SK-N-SH treated with all-trans-retinoic acid at 6 μM for 48 hours (cell line): ENCODE data around the gene POLK.
A peak's percentile ranks its signal among the peaks of the same experiment; 100 is the strongest.
"Not testable (repeated sequence)": the region's sequence is repeated elsewhere in the genome, so short reads cannot be mapped to it uniquely, and the experiment has no call there.

Source experiments
- ATAC-seq: fragments of 200-7000 bp; cut with Tn5 transposase; 3 replicates; pipeline ENCODE4 v1.9.1; 2020; ENCODE audit warnings: mild to moderate bottlenecking, moderate library complexity
- BACH2 ChIP-seq: fragments of 250-450 bp; sonication (Bioruptor Pico); IDR thresholded peaks from 2 replicates; pipeline ENCODE4 v1.9.0; 2021; ENCODE audit warnings: mild to moderate bottlenecking, borderline replicate concordance
- CSDC2 ChIP-seq: fragments of 250-450 bp; sonication (Bioruptor Pico); IDR thresholded peaks from 2 replicates; pipeline ENCODE4 v1.5.0; 2020; ENCODE audit warnings: mild to moderate bottlenecking, moderate library complexity
- ESRRG ChIP-seq: fragments of 250-450 bp; sonication (Bioruptor Pico); IDR thresholded peaks from 2 replicates; pipeline ENCODE4 v1.6.1; 2021; ENCODE audit warnings: mild to moderate bottlenecking
- GLIS3 ChIP-seq: fragments of 250-450 bp; sonication (Bioruptor Pico); IDR thresholded peaks from 2 replicates; pipeline ENCODE4 v1.5.0; 2020; ENCODE audit warnings: mild to moderate bottlenecking, moderate library complexity
- ISL1 ChIP-seq: fragments of 250-450 bp; sonication (Bioruptor Pico); IDR thresholded peaks from 2 replicates; pipeline ENCODE4 v2.1.2; 2022; ENCODE audit warnings: mild to moderate bottlenecking, moderate library complexity
- OSR1 ChIP-seq: fragments of 250-450 bp; sonication (Bioruptor Pico); IDR thresholded peaks from 2 replicates; pipeline ENCODE4 v1.8.0; 2022; ENCODE audit warnings: moderate library complexity, mild to moderate bottlenecking, inconsistent platforms
- PPARA ChIP-seq: fragments of 250-450 bp; sonication (Bioruptor Pico); IDR thresholded peaks from 2 replicates; pipeline ENCODE4 v1.5.0; 2020; ENCODE audit warnings: mild to moderate bottlenecking, borderline replicate concordance
- RARB ChIP-seq: fragments of 250-450 bp; sonication (Bioruptor Pico); IDR thresholded peaks from 2 replicates; pipeline ENCODE4 v1.8.0; 2021; ENCODE audit warnings: mild to moderate bottlenecking, moderate library complexity
- SNAI2 ChIP-seq: fragments of 250-450 bp; sonication (Bioruptor Pico); IDR thresholded peaks from 2 replicates; pipeline ENCODE4 v1.5.0; 2020; ENCODE audit warnings: mild to moderate bottlenecking, moderate library complexity
- TCF4 ChIP-seq: fragments of 250-450 bp; sonication (Bioruptor Pico); IDR thresholded peaks from 2 replicates; pipeline ENCODE4 v1.8.0; 2021; ENCODE audit warnings: mild to moderate bottlenecking, moderate library complexity, borderline replicate concordance
- TOX ChIP-seq: fragments of 250-450 bp; sonication (Bioruptor Pico); IDR thresholded peaks from 2 replicates; pipeline ENCODE4 v1.8.0; 2021; ENCODE audit warnings: mild to moderate bottlenecking, moderate library complexity, borderline replicate concordance
- ZC3H10 ChIP-seq: fragments of 250-450 bp; sonication (Bioruptor Pico); IDR thresholded peaks from 2 replicates; pipeline ENCODE4 v1.5.1; 2021; ENCODE audit warnings: mild to moderate bottlenecking, moderate library complexity
- ZFP3 ChIP-seq: fragments of 250-450 bp; sonication (Bioruptor Pico); IDR thresholded peaks from 2 replicates; pipeline ENCODE4 v1.5.0; 2020; ENCODE audit warnings: mild to moderate bottlenecking, moderate library complexity
- ZFP30 ChIP-seq: fragments of 450-650 bp; formaldehyde crosslinking; IDR thresholded peaks from 2 replicates; pipeline ENCODE4 v1.5.0; 2022; ENCODE audit warnings: mild to moderate bottlenecking, moderate library complexity
- ZNF565 ChIP-seq: fragments of 450-650 bp; formaldehyde crosslinking; conservative IDR thresholded peaks from 2 replicates; pipeline ENCODE4 v1.5.0; 2020; ENCODE audit warnings: low read depth, mild to moderate bottlenecking, moderate library complexity
- ZNF70 ChIP-seq: fragments of 450-650 bp; formaldehyde crosslinking; IDR thresholded peaks from 2 replicates; pipeline ENCODE4 v1.5.0; 2020; ENCODE audit warnings: mild to moderate bottlenecking, moderate library complexity
- ZNF8 ChIP-seq: fragments of 450-650 bp; formaldehyde crosslinking; IDR thresholded peaks from 2 replicates; pipeline ENCODE4 v1.5.0; 2020; ENCODE audit warnings: mild to moderate bottlenecking, moderate library complexity
- TF ChIP-seq, protein P1 (sequence below): fragments of 250-450 bp; sonication (Bioruptor Pico); IDR thresholded peaks from 2 replicates; pipeline ENCODE4 v1.8.0; 2021; ENCODE audit warnings: low read depth, mild to moderate bottlenecking, moderate library complexity, borderline replicate concordance
- TF ChIP-seq, protein P2 (sequence below): fragments of 250-450 bp; sonication (Bioruptor Pico); IDR thresholded peaks from 2 replicates; pipeline ENCODE4 v1.5.1; 2021; ENCODE audit warnings: mild to moderate bottlenecking, moderate library complexity
- TF ChIP-seq, protein P3 (sequence below): fragments of 250-450 bp; sonication (Bioruptor Pico); IDR thresholded peaks from 2 replicates; pipeline ENCODE4 v1.5.0; 2020; ENCODE audit warnings: mild to moderate bottlenecking, moderate library complexity
- TF ChIP-seq, protein P4 (sequence below): fragments of 250-450 bp; sonication (Bioruptor Pico); IDR thresholded peaks from 2 replicates; pipeline ENCODE4 v1.8.0; 2020; ENCODE audit warnings: mild to moderate bottlenecking, moderate library complexity, borderline replicate concordance
- TF ChIP-seq, protein P5 (sequence below): fragments of 250-450 bp; sonication (Bioruptor Pico); IDR thresholded peaks from 2 replicates; pipeline ENCODE4 v1.5.1; 2020; ENCODE audit warnings: low read depth, mild to moderate bottlenecking, moderate library complexity

Gene POLK

DNA sequence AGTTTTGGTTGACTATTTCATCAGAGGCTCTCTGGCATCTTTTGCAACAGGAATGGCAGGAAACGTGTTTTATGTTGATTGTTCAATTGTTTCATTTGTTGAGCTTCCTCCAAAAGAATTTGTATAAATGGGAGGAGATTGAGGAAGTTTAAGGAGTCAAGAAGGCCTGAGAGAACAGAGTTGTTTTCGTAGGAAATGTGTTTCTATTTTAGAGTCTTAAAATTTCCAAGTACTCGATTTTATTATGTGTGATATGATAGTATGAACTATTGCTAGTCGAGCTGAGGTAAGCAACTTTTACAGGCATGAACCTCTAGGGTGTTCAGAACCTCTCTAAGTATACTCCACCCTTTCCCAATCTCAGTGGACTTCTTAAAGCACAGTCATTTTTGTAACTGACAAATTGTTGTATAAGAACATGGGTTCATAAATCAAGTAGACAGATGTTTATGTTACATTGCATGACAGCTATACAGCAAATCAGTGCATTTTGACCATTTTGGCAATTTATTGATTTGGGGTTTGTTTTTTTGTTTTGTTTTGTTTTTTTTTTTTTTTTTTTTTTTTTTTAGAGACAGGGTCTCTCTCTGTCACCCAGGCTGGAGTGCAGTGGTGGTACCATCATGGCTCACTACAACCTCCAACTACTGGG lies 47.4 kb downstream of the POLK start:
- no peak for ATAC-seq
- TF ChIP-seq, protein P1, sequence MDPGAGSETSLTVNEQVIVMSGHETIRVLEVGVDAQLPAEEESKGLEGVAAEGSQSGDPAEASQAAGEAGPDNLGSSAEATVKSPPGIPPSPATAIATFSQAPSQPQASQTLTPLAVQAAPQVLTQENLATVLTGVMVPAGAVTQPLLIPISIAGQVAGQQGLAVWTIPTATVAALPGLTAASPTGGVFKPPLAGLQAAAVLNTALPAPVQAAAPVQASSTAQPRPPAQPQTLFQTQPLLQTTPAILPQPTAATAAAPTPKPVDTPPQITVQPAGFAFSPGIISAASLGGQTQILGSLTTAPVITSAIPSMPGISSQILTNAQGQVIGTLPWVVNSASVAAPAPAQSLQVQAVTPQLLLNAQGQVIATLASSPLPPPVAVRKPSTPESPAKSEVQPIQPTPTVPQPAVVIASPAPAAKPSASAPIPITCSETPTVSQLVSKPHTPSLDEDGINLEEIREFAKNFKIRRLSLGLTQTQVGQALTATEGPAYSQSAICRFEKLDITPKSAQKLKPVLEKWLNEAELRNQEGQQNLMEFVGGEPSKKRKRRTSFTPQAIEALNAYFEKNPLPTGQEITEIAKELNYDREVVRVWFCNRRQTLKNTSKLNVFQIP (CRISPR knock-in tag) = no peak
- TF ChIP-seq BACH2 = no peak
- no peak for TF ChIP-seq ZC3H10 (CRISPR knock-in tag)
- no peak for TF ChIP-seq GLIS3
- no peak for TF ChIP-seq ZFP30 (CRISPR knock-in tag)
- no peak for TF ChIP-seq TOX (CRISPR knock-in tag)
- no peak for TF ChIP-seq PPARA (CRISPR knock-in tag)
- TF ChIP-seq, protein P2, sequence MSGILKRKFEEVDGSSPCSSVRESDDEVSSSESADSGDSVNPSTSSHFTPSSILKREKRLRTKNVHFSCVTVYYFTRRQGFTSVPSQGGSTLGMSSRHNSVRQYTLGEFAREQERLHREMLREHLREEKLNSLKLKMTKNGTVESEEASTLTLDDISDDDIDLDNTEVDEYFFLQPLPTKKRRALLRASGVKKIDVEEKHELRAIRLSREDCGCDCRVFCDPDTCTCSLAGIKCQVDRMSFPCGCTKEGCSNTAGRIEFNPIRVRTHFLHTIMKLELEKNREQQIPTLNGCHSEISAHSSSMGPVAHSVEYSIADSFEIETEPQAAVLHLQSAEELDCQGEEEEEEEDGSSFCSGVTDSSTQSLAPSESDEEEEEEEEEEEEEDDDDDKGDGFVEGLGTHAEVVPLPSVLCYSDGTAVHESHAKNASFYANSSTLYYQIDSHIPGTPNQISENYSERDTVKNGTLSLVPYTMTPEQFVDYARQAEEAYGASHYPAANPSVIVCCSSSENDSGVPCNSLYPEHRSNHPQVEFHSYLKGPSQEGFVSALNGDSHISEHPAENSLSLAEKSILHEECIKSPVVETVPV (CRISPR knock-in tag) = no peak
- TF ChIP-seq ZNF8 (CRISPR knock-in tag) = no peak
- TF ChIP-seq, protein P3, sequence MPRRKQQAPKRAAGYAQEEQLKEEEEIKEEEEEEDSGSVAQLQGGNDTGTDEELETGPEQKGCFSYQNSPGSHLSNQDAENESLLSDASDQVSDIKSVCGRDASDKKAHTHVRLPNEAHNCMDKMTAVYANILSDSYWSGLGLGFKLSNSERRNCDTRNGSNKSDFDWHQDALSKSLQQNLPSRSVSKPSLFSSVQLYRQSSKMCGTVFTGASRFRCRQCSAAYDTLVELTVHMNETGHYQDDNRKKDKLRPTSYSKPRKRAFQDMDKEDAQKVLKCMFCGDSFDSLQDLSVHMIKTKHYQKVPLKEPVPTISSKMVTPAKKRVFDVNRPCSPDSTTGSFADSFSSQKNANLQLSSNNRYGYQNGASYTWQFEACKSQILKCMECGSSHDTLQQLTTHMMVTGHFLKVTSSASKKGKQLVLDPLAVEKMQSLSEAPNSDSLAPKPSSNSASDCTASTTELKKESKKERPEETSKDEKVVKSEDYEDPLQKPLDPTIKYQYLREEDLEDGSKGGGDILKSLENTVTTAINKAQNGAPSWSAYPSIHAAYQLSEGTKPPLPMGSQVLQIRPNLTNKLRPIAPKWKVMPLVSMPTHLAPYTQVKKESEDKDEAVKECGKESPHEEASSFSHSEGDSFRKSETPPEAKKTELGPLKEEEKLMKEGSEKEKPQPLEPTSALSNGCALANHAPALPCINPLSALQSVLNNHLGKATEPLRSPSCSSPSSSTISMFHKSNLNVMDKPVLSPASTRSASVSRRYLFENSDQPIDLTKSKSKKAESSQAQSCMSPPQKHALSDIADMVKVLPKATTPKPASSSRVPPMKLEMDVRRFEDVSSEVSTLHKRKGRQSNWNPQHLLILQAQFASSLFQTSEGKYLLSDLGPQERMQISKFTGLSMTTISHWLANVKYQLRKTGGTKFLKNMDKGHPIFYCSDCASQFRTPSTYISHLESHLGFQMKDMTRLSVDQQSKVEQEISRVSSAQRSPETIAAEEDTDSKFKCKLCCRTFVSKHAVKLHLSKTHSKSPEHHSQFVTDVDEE = no peak
- TF ChIP-seq ZNF565 (CRISPR knock-in tag) = no peak
- TF ChIP-seq ESRRG (CRISPR knock-in tag) = no peak
- no peak for TF ChIP-seq CSDC2
- TF ChIP-seq, protein P4, sequence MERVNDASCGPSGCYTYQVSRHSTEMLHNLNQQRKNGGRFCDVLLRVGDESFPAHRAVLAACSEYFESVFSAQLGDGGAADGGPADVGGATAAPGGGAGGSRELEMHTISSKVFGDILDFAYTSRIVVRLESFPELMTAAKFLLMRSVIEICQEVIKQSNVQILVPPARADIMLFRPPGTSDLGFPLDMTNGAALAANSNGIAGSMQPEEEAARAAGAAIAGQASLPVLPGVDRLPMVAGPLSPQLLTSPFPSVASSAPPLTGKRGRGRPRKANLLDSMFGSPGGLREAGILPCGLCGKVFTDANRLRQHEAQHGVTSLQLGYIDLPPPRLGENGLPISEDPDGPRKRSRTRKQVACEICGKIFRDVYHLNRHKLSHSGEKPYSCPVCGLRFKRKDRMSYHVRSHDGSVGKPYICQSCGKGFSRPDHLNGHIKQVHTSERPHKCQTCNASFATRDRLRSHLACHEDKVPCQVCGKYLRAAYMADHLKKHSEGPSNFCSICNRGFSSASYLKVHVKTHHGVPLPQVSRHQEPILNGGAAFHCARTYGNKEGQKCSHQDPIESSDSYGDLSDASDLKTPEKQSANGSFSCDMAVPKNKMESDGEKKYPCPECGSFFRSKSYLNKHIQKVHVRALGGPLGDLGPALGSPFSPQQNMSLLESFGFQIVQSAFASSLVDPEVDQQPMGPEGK (CRISPR knock-in tag) = no peak
- no peak for TF ChIP-seq ISL1 (CRISPR knock-in tag)
- TF ChIP-seq OSR1 (CRISPR knock-in tag) = no peak

DNA sequence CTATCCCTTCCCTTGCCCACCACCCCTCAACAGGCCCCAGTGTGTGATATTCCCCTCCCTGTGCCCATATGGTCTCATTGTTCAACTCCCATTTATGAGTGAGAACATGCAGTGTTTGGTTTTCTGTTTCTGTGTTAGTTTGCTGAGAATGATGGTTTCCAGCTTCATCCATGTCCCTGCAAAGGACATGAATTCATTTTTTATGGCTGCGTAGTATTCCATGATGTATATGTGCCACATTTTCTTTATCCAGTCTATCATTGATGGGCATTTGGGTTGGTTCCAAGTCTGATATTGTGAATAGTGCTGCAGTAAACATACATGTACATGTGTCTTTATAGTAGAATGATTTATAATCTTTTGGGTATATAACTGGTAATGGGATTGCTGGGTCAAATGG lies 49.0 kb downstream of the POLK start:
- ATAC-seq = not testable (repeated sequence)

DNA sequence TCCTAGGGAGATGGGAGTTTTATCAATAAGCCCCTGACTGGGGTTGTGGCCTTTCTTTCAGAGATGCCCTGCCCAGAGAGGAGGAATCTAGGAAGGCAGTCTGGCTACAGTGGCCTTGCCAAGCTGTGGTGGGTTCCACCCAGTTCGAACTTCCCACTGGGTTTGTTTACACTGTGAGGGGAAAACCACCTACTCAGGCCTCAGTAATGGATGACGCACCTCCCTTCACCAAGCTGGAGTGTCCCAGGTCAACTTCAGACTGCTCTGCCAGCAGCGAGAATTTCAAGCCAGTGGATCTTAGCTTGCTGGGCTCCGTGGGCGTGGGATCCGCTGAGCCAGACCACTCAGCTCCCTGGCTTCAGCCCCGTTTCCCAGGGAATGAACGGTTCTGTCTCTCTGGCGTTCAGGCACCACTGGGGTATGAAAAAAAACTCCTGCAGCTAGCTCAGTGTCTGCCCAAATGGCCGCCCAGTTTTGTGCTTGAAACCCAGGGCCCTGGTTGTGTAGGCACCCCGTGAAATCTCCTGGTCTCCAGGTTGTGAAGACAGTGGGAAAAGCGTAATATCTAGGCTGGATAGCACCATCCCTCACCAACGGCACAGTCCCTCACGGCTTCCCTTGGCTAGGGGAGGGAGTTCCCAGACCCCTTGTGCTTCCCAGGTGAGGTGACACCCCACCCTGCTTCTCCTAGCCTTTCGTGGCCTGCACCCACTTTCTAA lies 54.5 kb downstream of the POLK start:
- peak; percentile 25 for ATAC-seq

DNA sequence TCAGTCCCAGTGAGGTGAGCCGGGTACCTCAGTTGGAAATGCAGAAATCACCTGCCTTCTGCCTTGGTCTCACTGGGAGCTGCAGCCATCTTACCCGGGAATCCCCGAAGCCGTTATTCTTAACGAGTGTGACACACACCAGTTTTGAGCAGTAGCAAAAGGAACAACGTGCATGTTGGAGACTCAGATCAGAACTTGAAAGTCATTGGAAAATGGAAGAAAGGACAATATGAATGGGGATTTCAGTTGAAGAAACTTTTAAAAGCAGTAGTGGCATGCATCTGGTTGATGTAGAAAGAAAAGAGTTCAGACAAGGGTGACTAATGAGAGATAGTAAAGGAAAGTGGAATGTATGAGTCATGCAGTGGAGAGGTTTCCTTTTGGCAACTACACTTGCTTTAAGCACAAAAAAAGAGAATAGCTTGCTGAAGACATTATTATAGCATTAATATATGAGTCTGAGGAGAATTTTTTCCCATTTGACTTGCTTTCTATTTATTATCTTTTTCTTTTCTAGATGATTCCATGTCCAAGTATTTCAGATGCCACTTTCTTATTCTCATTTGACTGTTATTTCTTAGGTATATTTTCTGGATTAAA lies 55.1 kb downstream of the POLK start:
- ATAC-seq = peak; percentile 96
- no peak for TF ChIP-seq ZFP30 (CRISPR knock-in tag)
- no peak for TF ChIP-seq TCF4 (CRISPR knock-in tag)
- TF ChIP-seq, protein P5, sequence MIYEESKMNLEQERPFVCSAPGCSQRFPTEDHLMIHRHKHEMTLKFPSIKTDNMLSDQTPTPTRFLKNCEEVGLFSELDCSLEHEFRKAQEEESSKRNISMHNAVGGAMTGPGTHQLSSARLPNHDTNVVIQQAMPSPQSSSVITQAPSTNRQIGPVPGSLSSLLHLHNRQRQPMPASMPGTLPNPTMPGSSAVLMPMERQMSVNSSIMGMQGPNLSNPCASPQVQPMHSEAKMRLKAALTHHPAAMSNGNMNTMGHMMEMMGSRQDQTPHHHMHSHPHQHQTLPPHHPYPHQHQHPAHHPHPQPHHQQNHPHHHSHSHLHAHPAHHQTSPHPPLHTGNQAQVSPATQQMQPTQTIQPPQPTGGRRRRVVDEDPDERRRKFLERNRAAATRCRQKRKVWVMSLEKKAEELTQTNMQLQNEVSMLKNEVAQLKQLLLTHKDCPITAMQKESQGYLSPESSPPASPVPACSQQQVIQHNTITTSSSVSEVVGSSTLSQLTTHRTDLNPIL = peak; percentile 66; the same call in 1 of the 2 replicates
- peak; percentile 87 for TF ChIP-seq ISL1 (CRISPR knock-in tag)
- TF ChIP-seq PPARA (CRISPR knock-in tag) = no peak
- TF ChIP-seq, protein P1 (CRISPR knock-in tag) = no peak
- no peak for TF ChIP-seq ZNF70 (CRISPR knock-in tag)
- peak; percentile 89 for TF ChIP-seq ZFP3
- no peak for TF ChIP-seq RARB (CRISPR knock-in tag)
- TF ChIP-seq TOX (CRISPR knock-in tag) = peak; percentile 83; the same call in 1 of the 2 replicates
- TF ChIP-seq SNAI2 (CRISPR knock-in tag) = no peak
- no peak for TF ChIP-seq ZNF8 (CRISPR knock-in tag)
- peak; percentile 46; the same call in 1 of the 2 replicates for TF ChIP-seq ZC3H10 (CRISPR knock-in tag)
- TF ChIP-seq, protein P2 (CRISPR knock-in tag) = no peak
- no peak for TF ChIP-seq ZNF565 (CRISPR knock-in tag)
